ENCODE data around the gene IL12RB1. TPM values are rescaled to one million over a fixed set of nuclear protein-coding genes. Genes with fewer than 3 reads are reported as not detected.

The IL12RB1 gene
- total and polyA plus RNA-seq, 8 donors = 0.18 to 9.3 (median 0.77) TPM; not detected in 4

DNA sequence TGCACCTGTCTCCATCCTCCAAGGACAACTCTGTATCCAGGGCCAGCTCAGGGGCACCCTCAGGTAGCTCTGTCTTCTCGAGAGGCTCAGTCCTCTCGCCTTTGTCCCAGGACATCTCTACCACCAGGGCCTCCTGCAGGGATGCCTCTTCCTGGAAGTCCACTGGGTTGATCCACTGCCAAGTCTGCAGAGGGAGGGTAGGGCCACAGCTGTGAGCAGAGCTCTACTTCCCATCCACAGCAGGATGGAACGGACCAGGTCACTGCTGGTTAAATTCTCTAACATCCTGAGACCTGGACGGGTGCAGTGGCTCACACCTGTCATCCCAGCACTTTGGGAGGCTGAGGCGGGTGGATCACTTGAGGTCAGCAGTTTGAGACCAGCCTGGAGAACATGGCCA is 26.8 kb downstream of the IL12RB1 start:
- no peaks in the 10 kb centered on the region for H3K9me3 ChIP-seq
- H3K4me1 ChIP-seq = peaks cover 10 to 14% (median 14%) of the 10 kb centered on the region in 4 donors
- no peaks in the 10 kb centered on the region for H3K36me3 ChIP-seq
- no peak overlapping the region for H3K27ac ChIP-seq
- intact Hi-C loops (cut with DNase I; ENCODE audit: low total_unique reads) = loop anchor here (2.0 kb wide), 1 partner anchor 53 kb away; no protein-coding TSS in a partner anchor
- no peak overlapping the region for H3K4me3 ChIP-seq
- H3K27me3 ChIP-seq = peaks cover 0 to 14% (median 0%) of the 10 kb centered on the region in 3 donors
- WGBS, 5 donors = 71 to 89% (median 72%) methylated on average over 5 of the region's 5 CpGs
- TF ChIP-seq EP300 (IDR thresholded peaks at IDR 0.05) (no peak), POLR2AphosphoS5 (IDR thresholded peaks at IDR 0.05) (no peak), POLR2A (IDR thresholded peaks at IDR 0.05) (no peak), CTCF (IDR thresholded peaks at IDR 0.05) (no peak)
- no peak for DNase-seq

DNA sequence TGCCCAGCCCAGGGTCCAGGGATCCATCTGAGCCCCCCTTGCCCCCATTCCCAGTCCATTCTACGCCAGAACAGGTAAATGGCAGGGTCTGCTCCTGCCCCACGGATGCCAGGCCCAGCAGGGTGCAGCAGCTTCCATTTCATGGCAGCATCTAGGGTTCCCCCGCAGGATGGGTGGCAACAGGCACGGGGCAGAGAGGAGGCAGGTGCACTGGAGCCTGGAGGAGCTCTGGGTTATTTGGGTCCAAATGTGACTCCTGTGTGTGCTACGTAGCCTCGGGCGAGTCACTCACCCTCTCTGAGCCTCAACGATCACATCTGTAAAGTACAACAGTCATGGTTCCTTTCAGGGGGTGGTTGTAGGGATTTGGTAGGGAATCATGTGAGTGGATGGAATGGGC is 27.4 kb downstream of the IL12RB1 start:
- peaks cover 0 to 14% (median 0%) of the 10 kb centered on the region in 3 donors for H3K27me3 ChIP-seq
- no peak for TF ChIP-seq CTCF (IDR thresholded peaks at IDR 0.05)
- no peak for TF ChIP-seq POLR2AphosphoS5 (IDR thresholded peaks at IDR 0.05)
- intact Hi-C loops (cut with DNase I; ENCODE audit: low total_unique reads) = loop anchor here (2.0 kb wide), 1 partner anchor 52 kb away; no protein-coding TSS in a partner anchor
- no peak overlapping the region for H3K4me3 ChIP-seq
- no peaks in the 10 kb centered on the region for H3K36me3 ChIP-seq
- peaks cover 10 to 14% (median 14%) of the 10 kb centered on the region in 4 donors for H3K4me1 ChIP-seq
- no peaks in the 10 kb centered on the region for H3K9me3 ChIP-seq
- WGBS, 5 donors = 56 to 83% (median 65%) methylated on average over 6 to 8 of the region's 8 CpGs
- no peak overlapping the region for H3K27ac ChIP-seq
- DNase-seq = no peak

DNA sequence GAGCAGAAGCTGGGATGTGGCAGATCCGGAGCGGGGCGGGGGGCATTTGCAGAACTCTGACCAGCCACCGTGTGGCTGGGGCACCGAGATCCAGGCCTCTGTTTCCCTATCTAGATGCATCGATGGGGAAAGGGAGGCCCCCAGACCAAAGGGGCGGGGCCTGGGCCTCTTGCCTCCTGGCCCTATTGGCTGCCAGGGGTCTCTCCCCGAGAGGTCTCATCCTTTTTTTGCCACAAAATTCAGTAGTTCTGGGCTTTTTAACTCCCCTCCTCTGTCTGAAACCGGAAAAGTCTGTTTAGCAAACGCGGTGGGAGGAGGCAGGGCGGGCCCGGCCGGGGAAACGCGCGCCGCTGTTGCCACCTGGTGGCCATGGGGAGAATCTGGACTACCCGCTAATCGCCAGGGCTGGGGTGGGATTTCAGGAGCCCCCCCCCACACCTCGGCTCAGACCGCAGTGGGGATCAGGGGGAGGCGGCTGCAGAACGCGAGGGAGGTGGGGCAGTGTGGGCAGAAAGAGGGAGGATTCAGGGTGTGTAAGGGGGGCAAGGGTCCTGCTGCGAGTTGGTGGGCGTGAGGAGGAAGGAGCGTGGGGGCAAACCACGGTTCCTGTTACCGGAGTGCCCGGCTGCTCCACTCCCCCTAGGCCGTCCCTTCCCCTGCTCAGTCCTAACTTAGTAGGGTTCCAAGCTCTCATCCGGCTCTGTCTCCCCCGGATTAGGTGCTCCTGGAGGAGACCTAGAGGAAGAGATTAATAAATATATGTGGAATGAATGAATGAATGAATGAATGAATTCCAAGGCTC is 28.3 kb downstream of the IL12RB1 start:
- H3K27ac ChIP-seq = peak overlapping the region; percentile 73 to 87 (median 80)
- DNase-seq = peak; percentile 81 to 94
- TF ChIP-seq EP300 (IDR thresholded peaks at IDR 0.05) (no peak), POLR2AphosphoS5 (IDR thresholded peaks at IDR 0.05) (peak in 2 of 3 donors; percentile 61 to 71), POLR2A (IDR thresholded peaks at IDR 0.05) (no peak), CTCF (IDR thresholded peaks at IDR 0.05) (peak in 5 of 7 experiments; percentile 84 to 97 (median 95))
- H3K4me1 ChIP-seq = peaks cover 10 to 19% (median 14%) of the 10 kb centered on the region in 4 donors
- no peaks in the 10 kb centered on the region for H3K36me3 ChIP-seq
- intact Hi-C loops (cut with DNase I; ENCODE audit: low total_unique reads) = loop anchor here (2.0 kb wide), 1 partner anchor 52 kb away; no protein-coding TSS in a partner anchor
- peak overlapping the region in 3 of 4 donors; percentile 22 to 36 (median 29) for H3K4me3 ChIP-seq
- H3K27me3 ChIP-seq = peaks cover 0 to 9% (median 0%) of the 10 kb centered on the region in 3 donors
- H3K9me3 ChIP-seq = no peaks in the 10 kb centered on the region
- 3 to 6% (median 5%) methylated on average over 27 to 34 of the region's 34 CpGs for WGBS, 5 donors

DNA sequence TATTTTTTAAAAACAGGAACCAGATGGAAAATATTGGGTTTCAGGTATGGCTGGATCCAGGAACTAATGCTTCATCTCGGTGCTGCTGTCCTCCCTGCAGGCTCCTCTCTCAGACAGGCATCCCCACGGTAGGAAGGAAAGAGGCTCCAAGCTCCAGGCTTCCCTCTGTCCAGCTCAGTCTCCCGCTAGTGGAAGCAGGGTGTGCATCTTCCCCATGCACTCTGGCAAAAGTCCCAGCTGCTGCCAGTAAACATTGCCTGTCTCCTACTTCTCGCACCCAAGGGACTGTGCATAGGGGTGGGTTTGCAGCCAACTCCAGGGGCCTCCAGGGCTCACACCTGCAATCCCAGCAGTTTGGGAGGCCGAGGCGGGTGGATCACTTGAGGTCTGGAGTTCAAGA is 29.2 kb downstream of the IL12RB1 start:
- WGBS, 5 donors = 53 to 74% (median 70%) methylated on average over 5 to 6 of the region's 6 CpGs
- TF ChIP-seq POLR2AphosphoS5 (IDR thresholded peaks at IDR 0.05) (no peak), POLR2A (IDR thresholded peaks at IDR 0.05) (no peak), EP300 (IDR thresholded peaks at IDR 0.05) (no peak), CTCF (IDR thresholded peaks at IDR 0.05) (no peak)
- Histone ChIP-seq H3K27me3 (peaks cover 0 to 9% (median 0%) of the 10 kb centered on the region in 3 donors), H3K36me3 (no peaks in the 10 kb centered on the region), H3K27ac (peak overlapping the region in 4 of 5 donors; percentile 75 to 87 (median 81)), H3K4me1 (peaks cover 10 to 20% (median 14%) of the 10 kb centered on the region in 4 donors), H3K4me3 (no peak overlapping the region), H3K9me3 (no peaks in the 10 kb centered on the region)
- peak in 1 of 2 donors; percentile 29 for DNase-seq
- intact Hi-C loops (cut with DNase I; ENCODE audit: low total_unique reads) = no loop called here

Data from stomach (tissue), 9 donors.